Effector memory CD4-positive, alpha-beta T cell (primary cell): ENCODE data around the gene SCLY.

Source experiments
- DNase-seq, 3 donors: peaks; one replicate each; pipeline ENCODE4 v3.0.0-alpha.2; 2020
- H3K27ac ChIP-seq: 2 replicates; pipeline ENCODE4 v1.7.0; 2013; ENCODE audit warnings: mild to moderate bottlenecking, low read length, moderate library complexity; ENCODE audit not compliant: insufficient read depth, poor library complexity, severe bottlenecking
- H3K27me3 ChIP-seq: replicated peaks from 2 replicates; pipeline ENCODE4 v1.7.0; 2013; ENCODE audit warnings: mild to moderate bottlenecking, low read length; ENCODE audit not compliant: insufficient read depth, control insufficient read depth, poor library complexity, severe bottlenecking
- H3K36me3 ChIP-seq: 2 replicates; pipeline ENCODE4 v1.7.0; 2013; ENCODE audit warnings: mild to moderate bottlenecking, low read length, moderate library complexity; ENCODE audit not compliant: control insufficient read depth, insufficient read depth
- H3K4me1 ChIP-seq: 2 replicates; pipeline ENCODE4 v1.7.0; 2013; ENCODE audit warnings: low read length, mild to moderate bottlenecking; ENCODE audit not compliant: control insufficient read depth, insufficient read depth, poor library complexity, severe bottlenecking
- H3K4me3 ChIP-seq: 2 replicates; pipeline ENCODE4 v1.7.0; 2013; ENCODE audit warnings: low read length, low read depth, mild to moderate bottlenecking; ENCODE audit not compliant: insufficient read depth, poor library complexity, severe bottlenecking
- H3K9me3 ChIP-seq: 2 replicates; pipeline ENCODE4 v1.7.0; 2013; ENCODE audit warnings: mild to moderate bottlenecking, low read length, moderate library complexity; ENCODE audit not compliant: control insufficient read depth

Gene SCLY

GRCh38 chr2:238082827-238083226 is 22.0 kb downstream of the SCLY start:
- Histone ChIP-seq H3K4me3 (no peak overlapping the region), H3K27ac (no peak overlapping the region), H3K27me3 (no peaks in the 10 kb centered on the region), H3K4me1 (no peaks in the 10 kb centered on the region), H3K36me3 (peaks cover 25% of the 10 kb centered on the region), H3K9me3 (no peaks in the 10 kb centered on the region)
- no peak for DNase-seq

GRCh38 chr2:238083919-238084318 is 23.1 kb downstream of the SCLY start:
- Histone ChIP-seq H3K4me1 (no peaks in the 10 kb centered on the region), H3K9me3 (no peaks in the 10 kb centered on the region), H3K36me3 (peaks cover 25% of the 10 kb centered on the region), H3K27ac (no peak overlapping the region), H3K27me3 (no peaks in the 10 kb centered on the region), H3K4me3 (no peak overlapping the region)
- no peak for DNase-seq

- Histone ChIP-seq H3K27me3 (no peaks in the 10 kb centered on the region), H3K9me3 (no peaks in the 10 kb centered on the region), H3K36me3 (peaks cover 25% of the 10 kb centered on the region), H3K4me1 (no peaks in the 10 kb centered on the region), H3K27ac (no peak overlapping the region), H3K4me3 (no peak overlapping the region)
- DNase-seq: no peak
Observed at GRCh38 chr2:238084761-238085160, 24.0 kb downstream of the SCLY start.

GRCh38 chr2:238085899-238086298 is 25.1 kb downstream of the SCLY start:
- H3K27ac ChIP-seq: no peak overlapping the region
- peaks cover 25% of the 10 kb centered on the region for H3K36me3 ChIP-seq
- no peaks in the 10 kb centered on the region for H3K9me3 ChIP-seq

GRCh38 chr2:238087211-238087610 is 26.4 kb downstream of the SCLY start:
- Histone ChIP-seq H3K36me3 (peaks cover 15% of the 10 kb centered on the region), H3K4me1 (no peaks in the 10 kb centered on the region), H3K27ac (no peak overlapping the region), H3K9me3 (no peaks in the 10 kb centered on the region), H3K27me3 (no peaks in the 10 kb centered on the region), H3K4me3 (no peak overlapping the region)
- no peak for DNase-seq

More at GRCh38 chr2:238085899-238086298, 25.1 kb downstream of the SCLY start:
- Histone ChIP-seq H3K4me3 (no peak overlapping the region), H3K4me1 (no peaks in the 10 kb centered on the region), H3K27me3 (no peaks in the 10 kb centered on the region)
- no peak for DNase-seq

- no peak for DNase-seq
- Histone ChIP-seq H3K4me1 (no peaks in the 10 kb centered on the region), H3K9me3 (no peaks in the 10 kb centered on the region), H3K27me3 (no peaks in the 10 kb centered on the region), H3K36me3 (no peaks in the 10 kb centered on the region), H3K27ac (no peak overlapping the region), H3K4me3 (no peak overlapping the region)
Observed at GRCh38 chr2:238090887-238091286, 30.1 kb downstream of the SCLY start.

- Histone ChIP-seq H3K4me3 (no peak overlapping the region), H3K27me3 (no peaks in the 10 kb centered on the region), H3K27ac (no peak overlapping the region), H3K36me3 (no peaks in the 10 kb centered on the region), H3K4me1 (no peaks in the 10 kb centered on the region), H3K9me3 (no peaks in the 10 kb centered on the region)
- no peak for DNase-seq
Observed at GRCh38 chr2:238091436-238092060, 30.7 kb downstream of the SCLY start.

GRCh38 chr2:238092486-238093035 is 31.8 kb downstream of the SCLY start:
- no peak overlapping the region for H3K27ac ChIP-seq
- H3K27me3 ChIP-seq: no peaks in the 10 kb centered on the region
- H3K4me1 ChIP-seq: no peaks in the 10 kb centered on the region
- H3K36me3 ChIP-seq: no peaks in the 10 kb centered on the region
- H3K4me3 ChIP-seq: no peak overlapping the region
- no peaks in the 10 kb centered on the region for H3K9me3 ChIP-seq
- DNase-seq: no peak

- H3K27ac ChIP-seq: no peak overlapping the region
- no peak for DNase-seq
- no peaks in the 10 kb centered on the region for H3K36me3 ChIP-seq
- no peak overlapping the region for H3K4me3 ChIP-seq
- H3K27me3 ChIP-seq: no peaks in the 10 kb centered on the region
- no peaks in the 10 kb centered on the region for H3K4me1 ChIP-seq
- no peaks in the 10 kb centered on the region for H3K9me3 ChIP-seq
Observed at GRCh38 chr2:238093181-238094140, 32.7 kb downstream of the SCLY start.
